Measurements from ENCODE around the gene MUC5AC. TPM values are rescaled to one million over a fixed set of nuclear protein-coding genes. Genes with fewer than 3 reads are reported as not detected.
"Not testable (repeated sequence)": the region's sequence is repeated elsewhere in the genome, so short reads cannot be mapped to it uniquely, and the experiment has no call there.

MUC5AC gene, protein sequence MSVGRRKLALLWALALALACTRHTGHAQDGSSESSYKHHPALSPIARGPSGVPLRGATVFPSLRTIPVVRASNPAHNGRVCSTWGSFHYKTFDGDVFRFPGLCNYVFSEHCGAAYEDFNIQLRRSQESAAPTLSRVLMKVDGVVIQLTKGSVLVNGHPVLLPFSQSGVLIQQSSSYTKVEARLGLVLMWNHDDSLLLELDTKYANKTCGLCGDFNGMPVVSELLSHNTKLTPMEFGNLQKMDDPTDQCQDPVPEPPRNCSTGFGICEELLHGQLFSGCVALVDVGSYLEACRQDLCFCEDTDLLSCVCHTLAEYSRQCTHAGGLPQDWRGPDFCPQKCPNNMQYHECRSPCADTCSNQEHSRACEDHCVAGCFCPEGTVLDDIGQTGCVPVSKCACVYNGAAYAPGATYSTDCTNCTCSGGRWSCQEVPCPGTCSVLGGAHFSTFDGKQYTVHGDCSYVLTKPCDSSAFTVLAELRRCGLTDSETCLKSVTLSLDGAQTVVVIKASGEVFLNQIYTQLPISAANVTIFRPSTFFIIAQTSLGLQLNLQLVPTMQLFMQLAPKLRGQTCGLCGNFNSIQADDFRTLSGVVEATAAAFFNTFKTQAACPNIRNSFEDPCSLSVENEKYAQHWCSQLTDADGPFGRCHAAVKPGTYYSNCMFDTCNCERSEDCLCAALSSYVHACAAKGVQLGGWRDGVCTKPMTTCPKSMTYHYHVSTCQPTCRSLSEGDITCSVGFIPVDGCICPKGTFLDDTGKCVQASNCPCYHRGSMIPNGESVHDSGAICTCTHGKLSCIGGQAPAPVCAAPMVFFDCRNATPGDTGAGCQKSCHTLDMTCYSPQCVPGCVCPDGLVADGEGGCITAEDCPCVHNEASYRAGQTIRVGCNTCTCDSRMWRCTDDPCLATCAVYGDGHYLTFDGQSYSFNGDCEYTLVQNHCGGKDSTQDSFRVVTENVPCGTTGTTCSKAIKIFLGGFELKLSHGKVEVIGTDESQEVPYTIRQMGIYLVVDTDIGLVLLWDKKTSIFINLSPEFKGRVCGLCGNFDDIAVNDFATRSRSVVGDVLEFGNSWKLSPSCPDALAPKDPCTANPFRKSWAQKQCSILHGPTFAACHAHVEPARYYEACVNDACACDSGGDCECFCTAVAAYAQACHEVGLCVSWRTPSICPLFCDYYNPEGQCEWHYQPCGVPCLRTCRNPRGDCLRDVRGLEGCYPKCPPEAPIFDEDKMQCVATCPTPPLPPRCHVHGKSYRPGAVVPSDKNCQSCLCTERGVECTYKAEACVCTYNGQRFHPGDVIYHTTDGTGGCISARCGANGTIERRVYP (N-terminal part only)
- not detected for total RNA-seq
- long read RNA-seq, result 0 reads

DNA sequence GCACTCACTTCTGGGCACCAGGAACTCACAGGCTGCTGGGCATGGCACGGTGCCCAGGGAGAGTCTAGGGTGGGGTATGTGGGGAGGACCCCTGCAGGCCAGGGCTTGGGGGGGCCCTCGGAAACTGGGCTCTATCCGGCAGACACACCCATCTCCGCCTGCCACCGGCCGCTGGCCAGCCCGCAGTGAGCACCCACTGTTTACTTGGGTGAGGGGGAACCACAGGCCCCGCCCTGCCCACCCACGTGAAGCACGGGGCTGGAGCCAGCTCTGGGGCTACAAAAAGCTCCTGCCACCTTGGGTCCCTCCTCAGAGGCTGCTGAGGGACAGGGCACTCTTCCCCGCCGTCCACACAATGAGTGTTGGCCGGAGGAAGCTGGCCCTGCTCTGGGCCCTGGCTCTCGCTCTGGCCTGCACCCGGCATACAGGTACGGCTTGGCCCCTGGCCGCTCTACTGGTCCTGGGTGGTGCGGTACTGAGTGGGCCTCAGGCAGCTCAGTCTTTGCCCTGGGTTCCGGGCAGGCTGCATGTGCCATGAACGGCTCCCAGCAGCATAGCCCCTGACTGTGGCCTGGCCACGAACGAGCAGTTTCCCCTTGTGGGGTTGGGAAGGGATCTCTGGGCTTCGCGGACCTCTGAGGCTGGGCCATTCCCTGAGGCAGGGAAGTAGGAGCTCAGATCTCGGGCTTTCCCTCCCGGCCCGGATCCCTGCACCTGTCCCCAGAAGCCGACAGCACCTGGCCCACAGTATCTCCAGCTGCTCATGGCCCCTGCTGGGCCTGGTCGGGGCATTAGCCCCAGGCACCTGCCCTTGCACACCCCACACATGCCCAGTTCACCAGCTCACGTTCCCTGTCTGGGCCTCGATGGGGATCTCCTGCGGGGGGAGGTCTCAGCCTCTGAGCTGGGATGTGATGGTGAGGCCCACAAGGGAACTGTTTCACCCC is at the start of gene MUC5AC:
Gene MUC5AC (plus strand): TSS at position 309 of the 947 bp plus-strand sequence. CDS start 47 bp downstream, at position 356.
- DNase-seq (peak; percentile 33), ATAC-seq (ENCODE audit: poor library complexity) (no peak)
- intact Hi-C loops (cut with DNase I), result no loop called here

DNA sequence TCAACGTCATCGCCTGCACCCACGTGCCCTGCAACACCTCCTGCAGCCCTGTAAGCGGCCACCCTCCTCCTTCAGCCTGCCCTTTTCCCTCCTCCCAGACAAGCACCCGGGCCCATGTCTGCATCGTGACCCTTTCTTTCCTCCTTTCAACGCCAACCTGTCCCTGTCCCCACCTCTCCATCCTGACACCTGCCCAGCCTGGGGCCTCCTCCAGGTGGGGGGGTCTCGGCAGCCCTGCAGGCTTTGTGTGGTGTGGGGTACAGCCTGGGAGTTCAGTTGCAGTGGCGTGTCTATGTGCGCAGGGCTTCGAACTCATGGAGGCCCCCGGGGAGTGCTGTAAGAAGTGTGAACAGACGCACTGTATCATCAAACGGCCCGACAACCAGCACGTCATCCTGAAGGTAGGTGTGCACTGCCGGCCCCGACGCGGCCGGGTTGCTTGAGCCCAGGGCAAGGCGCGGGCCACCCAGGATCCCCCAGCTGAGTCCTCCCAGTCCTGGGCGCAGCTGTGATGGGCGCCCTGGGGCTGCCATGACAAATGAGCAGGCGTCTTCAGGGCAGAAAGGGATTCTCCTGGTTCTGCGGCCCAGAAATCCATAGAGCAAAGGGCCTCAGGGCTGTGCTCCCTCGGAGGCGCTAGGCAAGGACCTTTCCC is 49.4 kb upstream of the MUC5AC start:
- intact Hi-C loops (cut with DNase I), result no loop called here
- DNase-seq (peak; percentile 16), ATAC-seq (ENCODE audit: poor library complexity) (no peak)

DNA sequence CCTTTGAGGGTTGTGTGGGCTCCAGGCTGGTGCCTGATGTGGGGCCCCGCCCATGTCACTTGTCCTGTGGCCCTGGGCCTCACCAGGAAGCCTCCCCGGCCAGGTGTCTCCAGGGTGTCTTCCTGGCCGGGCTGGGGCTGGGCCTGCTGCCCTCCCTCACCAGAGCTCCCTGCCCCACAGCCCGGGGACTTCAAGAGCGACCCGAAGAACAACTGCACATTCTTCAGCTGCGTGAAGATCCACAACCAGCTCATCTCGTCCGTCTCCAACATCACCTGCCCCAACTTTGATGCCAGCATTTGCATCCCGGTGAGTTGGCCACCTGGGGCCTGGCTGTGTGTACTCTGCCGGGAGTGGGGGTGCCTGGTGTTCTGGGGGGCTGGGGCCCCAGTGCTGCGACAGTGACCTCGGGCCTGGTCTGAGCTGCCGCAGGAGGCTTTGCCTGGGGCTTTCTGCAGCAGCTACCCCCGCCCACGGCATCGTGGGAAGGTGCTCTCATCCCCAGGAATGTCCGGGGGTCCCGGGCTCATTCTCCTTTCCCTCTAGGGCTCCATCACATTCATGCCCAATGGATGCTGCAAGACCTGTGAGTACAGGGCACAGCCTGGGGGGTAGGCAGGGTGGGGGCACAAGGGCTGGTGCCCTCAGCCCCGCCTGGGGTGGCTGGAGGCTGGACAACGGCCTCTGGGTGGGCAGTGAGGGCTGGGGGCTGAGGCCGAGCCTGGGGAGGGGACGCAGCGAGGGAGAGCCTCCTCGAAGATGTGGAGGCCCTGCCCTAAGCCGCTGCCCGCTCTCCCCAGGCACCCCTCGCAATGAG is 48.4 kb upstream of the MUC5AC start:
- ATAC-seq (ENCODE audit: poor library complexity), result no peak
- intact Hi-C loops (cut with DNase I), result no loop called here
- DNase-seq, result peak; percentile 13

DNA sequence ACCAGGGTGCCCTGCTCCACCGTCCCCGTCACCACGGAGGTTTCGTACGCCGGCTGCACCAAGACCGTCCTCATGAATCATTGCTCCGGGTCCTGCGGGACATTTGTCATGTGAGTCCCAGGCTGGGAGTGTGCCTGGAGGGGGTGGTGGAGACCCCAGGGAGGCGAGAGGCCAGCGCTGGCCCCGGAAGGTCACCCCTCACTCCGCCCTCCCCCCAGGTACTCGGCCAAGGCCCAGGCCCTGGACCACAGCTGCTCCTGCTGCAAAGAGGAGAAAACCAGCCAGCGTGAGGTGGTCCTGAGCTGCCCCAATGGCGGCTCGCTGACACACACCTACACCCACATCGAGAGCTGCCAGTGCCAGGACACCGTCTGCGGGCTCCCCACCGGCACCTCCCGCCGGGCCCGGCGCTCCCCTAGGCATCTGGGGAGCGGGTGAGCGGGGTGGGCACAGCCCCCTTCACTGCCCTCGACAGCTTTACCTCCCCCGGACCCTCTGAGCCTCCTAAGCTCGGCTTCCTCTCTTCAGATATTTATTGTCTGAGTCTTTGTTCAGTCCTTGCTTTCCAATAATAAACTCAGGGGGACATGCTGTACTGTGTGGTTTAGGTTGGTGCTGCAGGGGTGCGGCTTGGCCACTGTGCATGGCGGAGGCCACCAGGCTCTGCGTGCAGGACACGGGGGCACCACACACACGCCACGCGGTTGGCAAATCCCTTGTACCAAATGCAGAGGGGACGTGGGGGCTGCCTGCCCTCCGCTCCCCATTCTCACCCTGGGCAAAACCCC is 47.6 kb upstream of the MUC5AC start:
- peak; percentile 39 for DNase-seq
- no peak for ATAC-seq (ENCODE audit: poor library complexity)
- intact Hi-C loops (cut with DNase I), result no loop called here

DNA sequence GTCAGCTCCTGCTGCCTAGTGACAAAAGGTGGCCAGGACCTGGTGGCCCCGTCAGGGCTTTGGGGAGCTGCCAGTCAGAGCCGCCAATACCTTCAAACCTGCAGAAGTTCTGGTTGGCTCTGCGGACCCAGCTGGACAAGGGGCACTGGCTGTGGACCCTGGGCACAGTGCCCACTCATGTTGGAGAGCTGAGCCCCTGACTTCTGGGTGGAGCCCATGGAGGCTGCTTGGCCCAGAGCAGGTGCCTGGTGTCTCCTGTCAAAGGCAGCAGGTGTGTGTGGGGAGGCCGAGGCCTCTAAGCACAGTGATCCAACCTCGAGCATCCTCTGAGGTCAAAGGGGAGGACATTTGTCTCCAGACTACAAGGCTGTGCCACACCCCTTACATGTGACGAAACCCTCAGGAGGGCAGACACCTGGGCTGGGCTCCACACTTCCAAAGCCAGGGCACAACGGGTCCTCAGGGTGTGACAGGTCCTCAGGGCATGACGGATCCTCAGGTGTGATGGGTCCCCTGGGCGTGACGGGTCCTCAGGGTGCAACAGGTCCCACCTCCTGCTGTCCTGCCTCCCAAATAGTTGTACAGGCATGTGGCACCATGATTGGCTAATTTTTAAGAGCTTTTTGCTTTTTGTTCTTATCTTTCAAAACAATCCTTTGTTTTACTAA is 46.1 kb upstream of the MUC5AC start:
- peak; percentile 21 for DNase-seq

DNA sequence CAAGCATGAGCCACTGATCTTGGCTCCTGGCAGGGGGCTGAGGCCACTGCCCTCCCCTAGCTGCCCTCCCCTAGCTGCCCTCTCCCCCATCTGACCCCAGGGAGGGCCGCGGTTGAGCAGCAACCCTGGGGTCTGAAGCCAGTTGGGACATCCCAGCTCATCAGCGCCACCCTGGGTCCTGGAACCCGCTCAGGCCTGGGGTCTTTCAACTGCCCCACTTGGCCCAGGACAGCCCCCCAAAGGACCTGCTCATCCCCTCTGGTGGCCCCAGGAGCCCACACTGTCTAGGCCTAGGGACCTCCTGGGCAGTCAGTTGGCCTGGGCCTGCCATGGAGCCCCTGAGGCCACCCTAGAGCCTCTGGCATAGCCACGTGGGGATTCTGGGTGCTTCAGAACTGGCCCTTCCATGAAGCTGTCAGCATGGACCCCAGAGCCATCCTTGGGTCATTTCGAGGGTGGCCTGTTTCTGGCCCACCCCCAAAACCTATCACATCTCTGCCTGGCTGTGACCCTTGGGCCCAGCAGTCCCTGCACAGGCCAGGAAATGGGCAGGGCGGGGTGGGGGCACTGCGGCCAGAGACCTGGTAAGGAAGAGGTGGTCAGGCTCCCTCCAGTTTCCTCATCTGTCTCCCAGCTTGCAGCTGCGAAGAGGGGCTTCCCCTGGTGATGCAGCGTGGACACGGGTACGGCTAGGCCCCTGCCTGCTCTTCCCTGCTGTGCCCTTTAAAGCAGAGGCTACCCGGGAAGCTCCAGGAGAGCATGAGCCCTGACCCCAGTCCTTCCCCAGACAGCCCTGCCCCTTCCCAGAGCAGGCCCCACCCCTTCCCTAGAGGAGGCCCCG is 45.2 kb upstream of the MUC5AC start:
- intact Hi-C loops (cut with DNase I), result no loop called here
- DNase-seq (peak; percentile 20), ATAC-seq (ENCODE audit: poor library complexity) (no peak)

More for the DNA sequence above, 46.1 kb upstream of the MUC5AC start:
- intact Hi-C loops (cut with DNase I), result no loop called here
- no peak for ATAC-seq (ENCODE audit: poor library complexity)

DNA sequence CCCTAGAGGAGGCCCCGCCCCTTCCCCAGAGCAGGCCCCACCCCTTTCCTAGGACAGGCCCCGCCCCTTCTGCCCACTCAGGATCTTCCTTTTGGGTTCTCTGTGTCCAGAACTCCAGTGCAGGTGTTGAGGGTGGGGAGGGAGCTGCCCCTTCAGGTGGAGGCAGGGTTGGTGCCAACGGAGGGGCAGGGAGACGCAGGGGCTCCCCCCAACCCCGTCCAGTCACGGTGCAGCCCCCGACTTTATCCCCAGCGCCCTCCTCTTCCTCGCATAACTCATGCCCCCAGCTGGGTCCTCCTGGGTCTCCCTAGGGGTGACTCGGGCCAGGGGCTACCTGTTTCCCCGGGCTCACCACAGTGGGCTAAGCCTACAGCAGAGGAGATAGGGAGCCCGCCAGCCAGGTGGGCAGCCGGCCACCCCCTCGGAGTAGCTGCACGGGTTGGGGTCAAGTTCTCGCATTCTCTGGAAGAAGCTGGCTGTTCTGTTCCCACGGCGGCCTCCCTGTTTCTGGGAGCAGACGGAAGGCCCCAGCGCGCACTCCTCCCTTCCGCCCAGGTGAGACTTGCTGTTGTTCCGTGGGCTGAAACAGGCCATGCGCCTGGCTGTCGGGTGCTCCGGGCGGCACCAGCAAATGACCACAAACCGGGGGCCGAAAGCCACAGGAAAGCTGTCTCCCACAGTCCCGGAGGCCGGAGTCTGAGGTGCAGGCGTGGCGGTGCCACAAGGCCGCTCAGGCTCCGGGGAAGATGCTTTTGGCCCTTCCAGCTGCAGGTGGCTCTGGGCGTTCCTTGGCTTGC is 44.1 kb upstream of the MUC5AC start:
- DNase-seq, result peak; percentile 34
- intact Hi-C loops (cut with DNase I), result no loop called here

DNA sequence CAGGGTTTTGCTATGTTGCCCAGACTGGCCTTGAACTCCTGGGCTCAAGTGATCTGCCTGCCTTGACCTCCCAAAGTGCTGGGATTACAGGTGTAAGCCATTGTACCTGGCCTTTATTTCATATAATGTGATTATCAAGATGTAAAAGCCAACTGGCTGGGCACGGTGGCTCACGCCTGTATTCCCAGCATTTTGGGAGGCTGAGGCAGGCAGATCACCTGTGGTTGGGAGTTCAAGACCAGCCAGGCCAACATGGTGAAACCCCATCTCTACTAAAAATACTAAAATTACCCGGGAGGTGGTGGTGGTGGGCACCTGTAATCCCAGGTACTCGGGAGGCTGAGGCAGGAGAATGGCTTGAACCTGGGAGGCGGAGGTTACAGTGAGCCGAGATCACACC is 42.5 kb upstream of the MUC5AC start:
- intact Hi-C loops (cut with DNase I); ATAC-seq (ENCODE audit: poor library complexity): not testable (repeated sequence)
- DNase-seq, result peak; percentile 6

More for the DNA sequence above, 44.1 kb upstream of the MUC5AC start:
- no peak for ATAC-seq (ENCODE audit: poor library complexity)

DNA sequence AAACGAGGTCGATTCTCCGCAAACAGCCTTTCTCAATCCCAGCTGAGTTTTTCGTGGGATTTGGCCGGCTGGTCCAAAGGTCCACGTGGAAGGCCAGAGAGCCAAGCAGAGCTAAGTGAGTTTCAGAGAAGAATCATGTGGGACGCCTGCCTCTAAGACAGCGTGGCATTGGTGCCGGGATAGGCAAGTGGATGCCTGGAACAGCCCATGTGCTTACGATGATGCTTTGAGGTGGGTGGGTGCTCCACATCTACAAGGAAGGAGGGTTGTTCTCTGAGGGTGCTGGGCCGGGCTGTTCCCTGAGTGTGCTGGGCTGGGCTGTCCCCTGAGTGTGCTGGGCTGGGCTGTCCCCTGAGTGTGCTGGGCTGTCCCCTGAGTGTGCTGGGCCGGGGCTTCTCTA is 41.6 kb upstream of the MUC5AC start:
- DNase-seq (peak; percentile 17), ATAC-seq (ENCODE audit: poor library complexity) (no peak)

DNA sequence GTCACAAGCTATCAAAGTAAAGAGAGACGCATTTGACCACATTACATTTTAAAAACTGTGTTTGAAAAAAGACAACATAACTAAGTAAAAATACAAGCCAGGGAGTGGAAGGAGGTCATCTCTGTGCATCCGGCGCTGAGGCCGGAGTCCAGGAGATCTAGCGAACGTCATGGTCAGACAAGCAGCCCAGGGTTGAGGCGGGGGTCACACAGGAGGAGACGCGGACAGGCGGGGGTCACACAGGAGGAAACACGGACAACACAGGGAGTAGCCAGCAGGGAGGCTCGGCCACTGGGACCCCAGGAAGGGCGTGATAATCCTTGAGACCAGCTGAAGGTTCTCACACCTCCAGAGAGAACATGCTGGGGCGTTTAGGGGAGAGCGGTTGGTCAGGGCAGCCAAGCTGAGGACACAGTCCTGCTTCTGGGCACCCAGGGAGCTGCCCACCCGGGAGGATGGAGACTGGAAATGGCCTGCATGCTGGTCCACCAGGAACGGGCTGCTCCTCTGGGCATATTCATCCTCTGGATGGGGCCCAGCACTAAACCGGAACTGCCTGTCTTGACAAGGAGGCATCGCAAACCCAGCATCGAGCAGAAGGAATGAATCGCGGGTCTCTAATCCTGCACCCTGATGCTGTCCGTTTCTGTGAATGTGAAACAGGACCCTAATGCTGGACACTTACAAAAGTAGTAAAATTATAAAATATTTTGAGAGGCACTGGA is 40.9 kb upstream of the MUC5AC start:
- intact Hi-C loops (cut with DNase I), result no loop called here
- DNase-seq, result peak; percentile 36
- ATAC-seq (ENCODE audit: poor library complexity), result no peak

More for the DNA sequence above, 41.6 kb upstream of the MUC5AC start:
- intact Hi-C loops (cut with DNase I), result no loop called here

DNA sequence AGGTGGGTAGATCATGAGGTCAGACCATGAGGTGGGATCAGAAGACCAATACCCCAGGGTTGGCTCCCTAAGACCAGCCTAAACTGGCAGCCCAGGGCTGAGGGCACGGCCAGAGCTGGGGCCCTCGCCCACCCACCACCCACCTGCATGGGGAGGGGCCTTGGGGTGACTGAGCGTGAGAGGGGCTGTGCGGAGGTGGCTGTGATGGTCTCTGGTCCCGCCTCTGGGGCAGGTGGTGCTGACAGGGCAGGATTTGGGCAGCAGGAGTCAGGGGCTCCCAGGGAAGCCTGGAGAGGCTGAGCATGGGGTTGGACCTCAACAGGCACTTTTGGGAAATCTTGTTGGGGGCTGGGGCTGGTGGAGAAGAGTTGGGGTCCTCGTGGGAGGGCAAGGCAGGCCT is 39.8 kb upstream of the MUC5AC start:
- intact Hi-C loops (cut with DNase I), result no loop called here
- peak; percentile 14 for DNase-seq
- no peak for ATAC-seq (ENCODE audit: poor library complexity)

DNA sequence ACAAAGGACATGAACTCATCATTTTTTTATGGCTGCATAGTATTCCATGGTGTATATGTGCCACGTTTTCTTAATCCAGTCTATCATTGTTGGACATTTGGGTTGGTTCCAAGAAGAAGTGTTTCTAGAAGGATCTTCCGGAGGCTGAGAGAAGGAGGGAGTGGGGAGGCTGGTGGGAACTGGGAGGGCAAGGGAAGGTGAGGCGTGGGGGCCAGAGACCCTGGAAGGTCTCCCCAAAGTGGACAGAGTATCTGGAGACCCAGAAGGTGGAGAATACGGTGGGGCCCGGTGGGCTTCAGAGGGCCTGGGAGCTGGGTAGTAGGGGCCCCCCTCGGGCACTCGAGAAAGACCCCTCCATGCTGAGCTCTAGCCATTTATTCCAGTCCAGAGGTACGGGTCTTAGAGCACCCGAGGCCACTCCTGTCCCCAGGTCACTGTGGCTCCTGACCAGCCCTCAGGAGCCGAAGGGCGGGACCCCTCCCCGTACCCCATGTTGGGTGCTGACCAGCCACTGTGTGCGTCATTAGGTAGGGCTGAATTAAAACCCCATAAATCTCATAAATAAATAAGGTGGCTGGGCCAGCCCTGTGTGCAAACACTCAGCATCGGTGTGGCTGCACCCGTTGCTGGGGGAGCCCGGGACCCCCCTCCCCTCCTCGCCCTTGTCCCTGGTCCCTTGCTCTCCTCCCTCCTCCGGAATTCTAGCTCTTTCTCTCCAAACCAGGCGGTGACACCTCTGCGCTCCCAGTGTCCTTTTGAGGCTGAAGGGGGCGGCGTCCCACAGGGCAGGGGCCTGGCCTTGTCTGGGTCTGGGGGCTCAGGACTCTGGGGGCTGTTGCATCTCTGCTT is 38.8 kb upstream of the MUC5AC start:
- DNase-seq (peak; percentile 25), ATAC-seq (ENCODE audit: poor library complexity) (no peak)
- intact Hi-C loops (cut with DNase I), result no loop called here
